ENCODE results near the gene TNFAIP2.
"Not testable (repeated sequence)": the region's sequence is repeated elsewhere in the genome, so short reads cannot be mapped to it uniquely, and the experiment has no call there.

The TNFAIP2 gene

GRCh38 chr14:103135333-103136260 is 12.3 kb downstream of the TNFAIP2 start:
- DNase-seq = no peak

- no peak for DNase-seq
These were observed 13.4 kb downstream of the TNFAIP2 start for GRCh38 chr14:103136388-103137271.

- DNase-seq = no peak
These were observed 14.5 kb downstream of the TNFAIP2 start for GRCh38 chr14:103137689-103138300.

- no peak for DNase-seq
These were observed 15.3 kb downstream of the TNFAIP2 start for GRCh38 chr14:103138301-103139131.

GRCh38 chr14:103139132-103140025 is 16.1 kb downstream of the TNFAIP2 start:
- DNase-seq = no peak

- peak; percentile 27 for DNase-seq
These were observed 17.3 kb downstream of the TNFAIP2 start for GRCh38 chr14:103140316-103141109.

GRCh38 chr14:103141117-103141796 is 18.0 kb downstream of the TNFAIP2 start:
- peak; percentile 17 for DNase-seq

GRCh38 chr14:103142026-103142425 is 18.8 kb downstream of the TNFAIP2 start:
- no peak for DNase-seq

- DNase-seq = no peak
These were observed 19.6 kb downstream of the TNFAIP2 start for GRCh38 chr14:103142721-103143302.

- no peak for DNase-seq
These were observed 20.2 kb downstream of the TNFAIP2 start for GRCh38 chr14:103143506-103143905.

GRCh38 chr14:103144085-103144484 is 20.8 kb downstream of the TNFAIP2 start:
- no peak for DNase-seq

GRCh38 chr14:103146141-103146709 is 23.0 kb downstream of the TNFAIP2 start:
- no peak for DNase-seq

GRCh38 chr14:103149351-103150237 is 26.3 kb downstream of the TNFAIP2 start:
- no peak for DNase-seq

GRCh38 chr14:103151270-103151945 is 28.1 kb downstream of the TNFAIP2 start:
- no peak for DNase-seq

GRCh38 chr14:103155010-103155409 is 31.7 kb downstream of the TNFAIP2 start:
- DNase-seq = no peak

GRCh38 chr14:103155416-103155815 is 32.2 kb downstream of the TNFAIP2 start:
- DNase-seq = not testable (repeated sequence)

GRCh38 chr14:103155826-103156394 is 32.6 kb downstream of the TNFAIP2 start:
- DNase-seq = no peak

Measured in DMS53 (cell line).